T-helper 1 cell treated with Interleukin-12 subunit alpha and Interleukin-12 subunit beta and Interleukin-4 antibody, amounts not matched to agents 30 ng/mL and 1 ng/mL, for 36 hours (primary cell): ENCODE data around the gene SRP19. TPM values are rescaled to one million over a fixed set of nuclear protein-coding genes. Genes with fewer than 3 reads are reported as not detected.

ENCODE experiments used
- intact Hi-C: fragments of 100-400 bp; cut with micrococcal nuclease; formaldehyde crosslinking; loops from one replicate; pipeline ENCODE4 v1.15.1; 2024
- total RNA-seq: library from RNA; stranded (reverse); gene quantifications from 2 replicates; pipeline ENCODE4 v1.2.3, GENCODE V29; 2022

Gene SRP19
- 67.6 and 71.6 TPM in 2 replicates for total RNA-seq

DNA sequence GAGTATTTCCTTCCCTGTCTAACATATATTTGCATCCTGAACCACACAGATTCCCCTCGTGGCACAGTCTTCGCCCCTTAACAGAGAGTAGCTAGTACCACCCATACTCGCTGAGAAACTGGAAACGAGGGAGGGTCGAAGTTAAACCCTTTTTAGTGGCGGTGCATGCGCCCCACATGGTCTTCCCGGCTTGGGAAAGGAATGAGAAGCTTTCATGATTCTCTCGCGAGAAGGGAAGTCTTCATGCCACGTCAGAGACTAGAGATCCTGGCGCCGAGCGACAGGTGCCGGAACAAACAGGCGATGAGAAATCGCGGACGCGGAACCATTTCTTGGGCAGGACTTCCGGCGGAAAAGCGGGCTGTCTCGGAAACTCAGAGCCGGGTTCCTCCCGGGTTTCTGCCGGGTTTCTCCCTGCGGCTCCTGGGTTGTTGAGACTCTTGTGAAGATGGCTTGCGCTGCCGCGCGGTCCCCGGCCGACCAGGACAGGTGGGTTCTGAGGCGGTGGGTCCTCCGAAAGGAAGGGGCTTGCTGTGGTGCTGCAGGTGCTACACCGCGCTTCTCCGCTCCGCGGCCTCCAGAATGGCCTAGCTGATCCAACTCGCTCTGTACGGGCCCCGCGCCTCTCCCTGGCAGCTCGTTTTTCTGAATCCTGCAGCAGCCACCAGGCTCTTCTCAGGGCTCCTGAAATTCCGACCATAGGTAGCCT, at the start of gene SRP19:
TSS of gene SRP19 (plus strand) at position 359 of the 709 bp plus-strand sequence. CDS start at position 449, 90 bp downstream.
- intact Hi-C loops, result loop anchor here (1.0 to 10.0 kb wide), 15 partner anchors 18 to 1769 kb away; partner anchors contain the start of genes DCP2, EPB41L4A, NREP and REEP5

GRCh38 chr5:112812549-112812948, 48.5 kb upstream of the SRP19 start:
- intact Hi-C loops, result no loop called here

DNA sequence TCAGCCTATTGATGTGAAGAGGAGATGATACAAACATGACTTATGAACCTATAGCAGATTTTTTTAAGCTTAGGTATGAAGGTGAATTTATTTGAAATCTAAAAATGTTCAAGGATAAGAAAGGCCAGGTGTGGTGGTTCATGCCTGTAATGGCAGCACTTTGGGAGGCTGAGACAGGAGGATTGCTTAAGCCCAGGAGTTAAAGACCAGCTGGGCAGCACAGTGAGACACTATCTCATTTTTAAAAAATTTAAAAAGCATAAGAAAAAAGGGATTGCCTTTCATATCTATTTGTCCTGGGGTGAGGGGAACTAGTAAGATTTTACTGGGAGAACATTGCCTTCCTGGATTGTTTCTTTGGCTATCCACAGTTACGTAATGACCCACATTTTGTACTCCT, 40.8 kb upstream of the SRP19 start:
- intact Hi-C loops, result no loop called here

- intact Hi-C loops, result no loop called here
Measured at GRCh38 chr5:112822456-112822855, 38.6 kb upstream of the SRP19 start.

- intact Hi-C loops, result no loop called here
Measured at GRCh38 chr5:112823181-112823580, 37.9 kb upstream of the SRP19 start.

DNA sequence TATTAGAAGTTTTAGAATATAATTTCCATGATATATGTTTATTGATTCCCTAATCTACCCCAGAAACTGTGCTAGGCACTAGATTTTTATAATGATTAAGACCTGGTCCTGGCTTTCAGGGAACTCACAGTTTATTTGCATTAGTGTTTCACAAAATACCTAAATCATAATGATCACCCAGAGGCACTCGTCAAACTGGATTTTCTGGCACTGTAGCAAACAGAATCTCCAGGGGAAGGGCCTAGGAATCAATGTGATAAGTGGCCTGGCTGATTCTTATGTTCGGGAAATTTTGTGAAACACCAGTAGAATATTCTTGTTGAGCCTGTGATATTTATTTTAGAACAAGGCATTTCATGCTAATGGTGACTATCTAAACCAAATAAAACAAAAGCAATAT, 37.4 kb upstream of the SRP19 start:
- intact Hi-C loops, result no loop called here

DNA sequence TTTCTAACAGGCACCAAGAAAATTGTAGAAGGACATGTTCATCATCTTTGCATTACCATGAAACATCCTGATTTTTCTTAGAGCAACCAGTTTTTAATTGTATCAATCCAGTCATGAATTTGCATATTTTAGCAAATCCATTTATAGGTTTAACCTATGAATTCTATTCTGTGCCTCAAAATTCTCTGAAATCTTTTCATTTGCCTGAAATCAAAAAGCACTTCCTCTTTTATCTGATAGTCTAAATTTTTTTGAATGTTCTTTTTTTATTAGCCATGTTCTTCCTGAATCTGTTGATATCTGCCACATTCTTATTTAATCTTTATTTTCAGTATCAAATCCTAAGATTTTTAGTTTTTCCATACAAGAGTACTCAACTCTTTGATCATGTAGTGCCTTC, 36.9 kb upstream of the SRP19 start:
- intact Hi-C loops, result no loop called here

DNA sequence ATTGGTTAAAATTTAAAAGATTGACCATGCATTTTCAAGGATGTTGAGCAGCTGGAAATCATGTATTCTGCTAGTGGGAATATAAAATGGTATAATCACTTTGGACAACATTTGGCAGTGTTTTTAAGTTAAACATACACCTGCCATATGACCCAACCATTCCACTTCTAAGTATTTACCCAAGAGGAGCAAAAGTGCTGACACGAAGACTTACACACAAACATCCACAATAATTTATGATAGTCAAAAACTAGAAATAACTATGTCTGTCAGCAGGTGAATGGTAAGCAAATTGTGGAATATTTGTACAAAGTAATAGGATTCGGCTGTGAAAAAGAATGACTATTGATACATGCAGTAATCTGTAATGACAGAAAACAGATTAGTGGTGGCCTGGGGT, 30.7 kb upstream of the SRP19 start:
- intact Hi-C loops, result no loop called here

- intact Hi-C loops, result no loop called here
Measured at GRCh38 chr5:112833971-112834370, 27.1 kb upstream of the SRP19 start.

GRCh38 chr5:112844489-112844888, 16.6 kb upstream of the SRP19 start:
- intact Hi-C loops, result no loop called here

- intact Hi-C loops, result loop anchor here (5.0 kb wide), 1 partner anchor 684 kb away; no protein-coding TSS in a partner anchor
Measured at GRCh38 chr5:112846556-112846955, 14.5 kb upstream of the SRP19 start.

DNA sequence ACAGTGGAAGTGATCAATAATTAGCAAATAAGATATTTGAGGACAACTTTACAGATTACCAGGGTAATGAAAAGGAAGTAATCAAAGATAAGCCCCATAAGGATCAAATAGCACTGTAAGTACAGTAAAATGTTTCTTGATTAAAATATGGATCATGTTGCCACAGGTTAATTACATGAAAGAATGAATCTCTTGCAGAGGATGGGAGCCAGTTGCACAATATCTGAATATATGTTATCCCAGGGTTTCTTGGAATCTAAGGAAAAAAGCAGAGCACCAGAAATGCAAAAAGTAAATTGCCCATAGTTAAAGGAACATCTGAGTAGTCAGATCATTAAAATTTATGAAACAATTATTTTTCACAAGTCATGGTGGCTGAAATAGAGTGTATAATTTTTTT, 13.8 kb upstream of the SRP19 start:
- intact Hi-C loops, result loop anchor here (5.0 kb wide), 1 partner anchor 685 kb away; no protein-coding TSS in a partner anchor

GRCh38 chr5:112848116-112848811, 12.8 kb upstream of the SRP19 start:
- intact Hi-C loops, result loop anchor here (1.0 to 5.0 kb wide), 4 partner anchors 74 to 686 kb away; partner anchors contain the start of gene REEP5

DNA sequence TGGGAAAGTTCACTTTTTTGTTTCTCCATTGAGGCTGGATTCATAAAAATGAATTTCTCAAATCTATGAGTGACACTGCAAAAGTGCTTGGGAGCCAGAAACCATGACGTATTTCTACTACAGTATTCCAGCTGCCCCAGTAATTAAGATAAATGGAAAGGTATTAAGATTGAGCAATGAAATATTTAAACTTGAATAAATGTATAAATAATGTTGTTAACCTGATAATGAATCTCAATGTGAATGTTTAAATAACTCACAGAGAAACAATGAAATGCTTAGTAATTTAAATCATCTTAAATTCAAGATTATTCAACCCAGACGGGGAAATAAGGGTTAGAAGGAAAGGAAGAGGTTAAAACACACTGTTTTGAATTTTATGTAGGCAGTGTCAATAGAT, 11.2 kb upstream of the SRP19 start:
- intact Hi-C loops, result loop anchor here (5.0 kb wide), 1 partner anchor 688 kb away; no protein-coding TSS in a partner anchor

GRCh38 chr5:112854651-112855050, 6.4 kb upstream of the SRP19 start:
- intact Hi-C loops, result no loop called here

- intact Hi-C loops, result no loop called here
Measured at GRCh38 chr5:112857866-112858265, 3.2 kb upstream of the SRP19 start.

DNA sequence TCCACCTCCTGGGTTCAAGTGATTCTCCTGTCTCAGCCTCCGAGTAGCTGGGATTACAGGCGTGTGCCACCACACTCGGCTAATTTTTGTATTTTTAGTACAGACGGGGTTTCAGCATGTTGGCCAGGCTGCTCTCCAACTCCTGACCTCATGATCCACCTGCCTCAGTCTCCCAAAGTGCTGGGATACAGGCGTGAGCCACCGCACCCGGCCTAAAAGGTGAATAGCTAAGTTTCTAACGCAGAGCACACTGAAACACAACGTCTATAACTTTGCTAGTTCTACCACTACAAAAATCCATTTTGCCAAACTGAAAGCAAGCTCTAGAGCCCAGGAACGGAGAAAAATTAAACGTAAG, 537 bp upstream of the SRP19 start:
- intact Hi-C loops, result loop anchor here (2.0 to 10.0 kb wide), 7 partner anchors 162 to 1103 kb away; partner anchors contain the start of genes EPB41L4A, NREP and YTHDC2

GRCh38 chr5:112861638-112861985, 525 bp downstream of the SRP19 start:
- intact Hi-C loops, result loop anchor here (1.0 to 10.0 kb wide), 15 partner anchors 18 to 1769 kb away; partner anchors contain the start of genes DCP2, EPB41L4A, NREP and REEP5

DNA sequence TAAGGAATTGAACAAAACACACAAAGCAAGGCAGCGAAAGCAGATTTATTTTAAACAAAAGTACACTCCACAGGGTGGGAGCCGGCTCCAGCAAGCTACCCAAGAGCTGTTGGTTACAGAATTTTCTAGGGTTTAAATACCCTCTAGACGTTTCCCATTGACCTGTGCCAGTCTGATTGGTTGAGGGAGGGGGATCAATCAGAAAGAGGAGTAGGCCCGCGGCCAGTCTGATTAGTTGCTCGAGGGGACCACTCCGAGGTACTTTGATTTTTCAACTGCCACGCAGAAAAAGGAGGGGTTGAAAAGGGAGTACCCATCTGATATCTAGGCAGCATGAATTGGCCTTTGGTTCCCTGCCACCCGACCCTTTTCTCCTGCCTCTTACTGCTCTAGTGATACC, 998 bp downstream of the SRP19 start:
- intact Hi-C loops, result loop anchor here (5.0 to 10.0 kb wide), 5 partner anchors 310 to 1105 kb away; partner anchors contain the start of genes EPB41L4A and NREP

- intact Hi-C loops, result loop anchor here (5.0 to 10.0 kb wide), 5 partner anchors 311 to 1106 kb away; partner anchors contain the start of genes EPB41L4A and NREP
Measured at GRCh38 chr5:112863549-112863948, 2.5 kb downstream of the SRP19 start.

GRCh38 chr5:112865128-112865527, 4.0 kb downstream of the SRP19 start:
- intact Hi-C loops, result loop anchor here (10.0 kb wide), 1 partner anchor 430 kb away; no protein-coding TSS in a partner anchor

GRCh38 chr5:112866739-112867138, 5.7 kb downstream of the SRP19 start:
- intact Hi-C loops, result loop anchor here (10.0 kb wide), 1 partner anchor 428 kb away; no protein-coding TSS in a partner anchor
